Measurements from ENCODE around the gene CERS6.

The CERS6 gene

GRCh38 chr2:168427451-168427850 is 28.6 kb upstream of the CERS6 start:
- no peak for TF ChIP-seq CTCF (IDR thresholded peaks at IDR 0.05; ENCODE audit: low read depth, low read length)
- H3K4me3 ChIP-seq (ENCODE audit: low read depth, low read length): no peak overlapping the region

GRCh38 chr2:168428431-168428830 is 27.6 kb upstream of the CERS6 start:
- TF ChIP-seq CTCF (IDR thresholded peaks at IDR 0.05; ENCODE audit: low read depth, low read length): no peak
- H3K4me3 ChIP-seq (ENCODE audit: low read depth, low read length): no peak overlapping the region

- no peak overlapping the region for H3K4me3 ChIP-seq (ENCODE audit: low read depth, low read length)
- TF ChIP-seq CTCF (IDR thresholded peaks at IDR 0.05; ENCODE audit: low read depth, low read length): no peak
These were observed 26.1 kb upstream of the CERS6 start for GRCh38 chr2:168429988-168430387.

GRCh38 chr2:168430431-168430830 is 25.6 kb upstream of the CERS6 start:
- H3K4me3 ChIP-seq (ENCODE audit: low read depth, low read length): no peak overlapping the region
- no peak for TF ChIP-seq CTCF (IDR thresholded peaks at IDR 0.05; ENCODE audit: low read depth, low read length)

- TF ChIP-seq CTCF (IDR thresholded peaks at IDR 0.05; ENCODE audit: low read depth, low read length): no peak
- no peak overlapping the region for H3K4me3 ChIP-seq (ENCODE audit: low read depth, low read length)
These were observed 24.6 kb upstream of the CERS6 start for GRCh38 chr2:168431301-168432024.

GRCh38 chr2:168432100-168432499 is 24.0 kb upstream of the CERS6 start:
- no peak overlapping the region for H3K4me3 ChIP-seq (ENCODE audit: low read depth, low read length)
- no peak for TF ChIP-seq CTCF (IDR thresholded peaks at IDR 0.05; ENCODE audit: low read depth, low read length)

GRCh38 chr2:168432565-168433186 is 23.4 kb upstream of the CERS6 start:
- TF ChIP-seq CTCF (IDR thresholded peaks at IDR 0.05; ENCODE audit: low read depth, low read length): no peak
- no peak overlapping the region for H3K4me3 ChIP-seq (ENCODE audit: low read depth, low read length)

All from WI38 (cell line).